Endothelial cell of hepatic sinusoid (primary cell): ENCODE results near the gene CRIP2.

ENCODE experiments used
- in situ Hi-C: cut with HindIII; loops from 2 replicates; pipeline ENCODE4 v1.10.0; 2017; ENCODE audit warnings: low sequenced_read_pairs

The CRIP2 gene

GRCh38 chr14:105474483-105475268 is at the start of gene CRIP2:
Gene CRIP2, plus strand, starts transcription at chr14:105474821. Its CDS starts 42 bp downstream, at chr14:105474863.
- in situ Hi-C loops, result no loop called here

GRCh38 chr14:105424861-105425260 is 49.8 kb upstream of the CRIP2 start:
- in situ Hi-C loops, result no loop called here

GRCh38 chr14:105425823-105426247 is 48.8 kb upstream of the CRIP2 start:
- in situ Hi-C loops, result no loop called here

GRCh38 chr14:105426416-105427130 is 48.0 kb upstream of the CRIP2 start:
- in situ Hi-C loops, result no loop called here

- in situ Hi-C loops, result no loop called here
Measured at GRCh38 chr14:105427412-105427811, 47.2 kb upstream of the CRIP2 start.

GRCh38 chr14:105427936-105428485 is 46.6 kb upstream of the CRIP2 start:
- in situ Hi-C loops, result no loop called here

GRCh38 chr14:105430042-105430441 is 44.6 kb upstream of the CRIP2 start:
- in situ Hi-C loops, result loop anchor here (5.0 kb wide), 1 partner anchor 73 kb away; no protein-coding TSS in a partner anchor

GRCh38 chr14:105430565-105430964 is 44.1 kb upstream of the CRIP2 start:
- in situ Hi-C loops, result loop anchor here (5.0 kb wide), 1 partner anchor 73 kb away; no protein-coding TSS in a partner anchor

GRCh38 chr14:105431256-105431655 is 43.4 kb upstream of the CRIP2 start:
- in situ Hi-C loops, result loop anchor here (5.0 kb wide), 1 partner anchor 74 kb away; no protein-coding TSS in a partner anchor

GRCh38 chr14:105432657-105433056 is 42.0 kb upstream of the CRIP2 start:
- in situ Hi-C loops, result loop anchor here (5.0 kb wide), 1 partner anchor 75 kb away; no protein-coding TSS in a partner anchor

- in situ Hi-C loops, result loop anchor here (5.0 kb wide), 1 partner anchor 76 kb away; no protein-coding TSS in a partner anchor
Measured at GRCh38 chr14:105433161-105433605, 41.4 kb upstream of the CRIP2 start.

GRCh38 chr14:105436402-105436801 is 38.2 kb upstream of the CRIP2 start:
- in situ Hi-C loops, result no loop called here

- in situ Hi-C loops, result no loop called here
Measured at GRCh38 chr14:105436891-105437722, 37.5 kb upstream of the CRIP2 start.

GRCh38 chr14:105437723-105438500 is 36.7 kb upstream of the CRIP2 start:
- in situ Hi-C loops, result no loop called here

- in situ Hi-C loops, result no loop called here
Measured at GRCh38 chr14:105439179-105439578, 35.4 kb upstream of the CRIP2 start.

- in situ Hi-C loops, result no loop called here
Measured at GRCh38 chr14:105439710-105440553, 34.7 kb upstream of the CRIP2 start.

GRCh38 chr14:105440554-105440900 is 34.1 kb upstream of the CRIP2 start:
- in situ Hi-C loops, result no loop called here

GRCh38 chr14:105440992-105441391 is 33.6 kb upstream of the CRIP2 start:
- in situ Hi-C loops, result no loop called here

GRCh38 chr14:105442125-105442524 is 32.5 kb upstream of the CRIP2 start:
- in situ Hi-C loops, result no loop called here
